Measurements from ENCODE around the gene HMX3. TPM values are rescaled to one million over a fixed set of nuclear protein-coding genes. Genes with fewer than 3 reads are reported as not detected.

The HMX3 gene
- total RNA-seq, 6 experiments from 2014 or later, result not detected

DNA sequence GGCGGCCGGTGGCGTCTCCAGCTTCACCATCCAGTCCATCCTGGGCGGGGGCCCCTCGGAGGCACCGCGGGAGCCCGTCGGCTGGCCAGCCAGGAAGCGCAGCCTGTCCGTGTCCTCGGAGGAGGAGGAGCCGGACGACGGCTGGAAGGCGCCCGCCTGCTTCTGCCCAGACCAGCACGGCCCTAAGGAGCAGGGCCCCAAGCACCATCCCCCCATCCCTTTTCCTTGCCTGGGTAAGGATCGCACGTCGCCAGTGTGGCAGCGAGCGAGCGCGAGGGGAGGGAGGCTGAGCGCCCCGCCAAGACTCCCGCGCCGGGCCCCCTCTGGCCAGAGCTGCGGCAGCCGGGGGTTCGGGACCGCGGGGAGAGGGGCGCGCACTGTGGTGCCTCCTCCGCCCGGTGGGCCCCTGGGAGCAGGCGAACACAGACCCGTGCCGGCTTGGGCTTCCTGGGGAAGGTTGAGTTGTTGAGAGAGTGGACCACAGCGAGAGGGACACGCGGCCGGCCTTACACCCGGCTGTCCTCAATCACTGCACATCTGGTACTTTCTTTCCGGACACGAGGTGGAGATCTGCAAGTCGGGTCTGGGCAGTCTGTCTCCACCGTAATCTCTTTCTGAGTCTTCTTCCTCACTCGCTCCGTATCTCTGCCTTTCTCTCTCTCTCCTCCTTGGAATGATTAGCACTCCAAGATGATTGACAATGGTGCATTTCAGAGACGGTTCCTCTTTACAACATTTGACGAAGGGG is 12.8 kb downstream of the HMX3 start:
- WGBS (ENCODE audit: insufficient coverage, low coverage, low lambda C conversion rate, missing lambda C conversion rate), result 5% methylated on average over 8 of the region's 55 CpGs
- Histone ChIP-seq H3K27ac (no peak overlapping the region), H3K4me1 (peaks cover 0 to 36% (median 4%) of the 10 kb centered on the region in 4 donors), H3K4me3 (no peak overlapping the region), H3K27me3 (peaks cover 41 to 70% of the 10 kb centered on the region in 2 donors), H3K36me3 (no peaks in the 10 kb centered on the region), H3K9me3 (no peaks in the 10 kb centered on the region)
- ATAC-seq (peak in 1 of 4 donors; percentile 15), DNase-seq (no peak)
- TF ChIP-seq POLR2A (IDR thresholded peaks at IDR 0.05) (no peak), CTCF (IDR thresholded peaks at IDR 0.05) (no peak)
- intact Hi-C loops (cut with DNase I), result loop anchor here in 1 of 2 donors (10.0 kb wide), 1 partner anchor 236 kb away; no protein-coding TSS in a partner anchor

DNA sequence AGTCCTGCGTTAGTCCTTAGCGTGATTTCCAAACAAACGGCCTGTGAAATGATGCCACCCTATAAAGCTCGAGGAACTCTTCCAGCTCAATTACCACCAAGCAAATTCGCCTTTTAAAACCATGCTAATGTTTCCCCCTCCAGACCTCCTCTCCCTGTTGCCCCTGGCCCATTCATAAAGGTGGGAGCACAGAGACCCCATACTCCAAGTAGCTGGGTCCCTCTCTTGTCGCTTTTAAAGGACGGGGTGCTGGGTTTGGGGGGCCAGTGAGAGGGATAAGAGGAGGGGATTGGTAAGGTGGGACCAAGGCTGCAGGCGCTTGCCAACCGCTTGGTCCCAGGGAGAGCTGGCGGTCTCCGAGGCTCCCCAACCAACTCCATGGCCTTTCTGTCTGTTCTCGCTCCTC is 13.4 kb downstream of the HMX3 start:
- TF ChIP-seq CTCF (IDR thresholded peaks at IDR 0.05) (no peak), POLR2A (IDR thresholded peaks at IDR 0.05) (no peak)
- peaks cover 39 to 67% of the 10 kb centered on the region in 2 donors for H3K27me3 ChIP-seq
- DNase-seq (no peak), ATAC-seq (no peak)
- H3K36me3 ChIP-seq, result no peaks in the 10 kb centered on the region
- WGBS (ENCODE audit: insufficient coverage, low coverage, low lambda C conversion rate, missing lambda C conversion rate), result 10% methylated on average over 7 of the region's 12 CpGs
- intact Hi-C loops (cut with DNase I), result loop anchor here in 1 of 2 donors (10.0 kb wide), 1 partner anchor 236 kb away; no protein-coding TSS in a partner anchor
- no peak overlapping the region for H3K27ac ChIP-seq
- H3K4me3 ChIP-seq, result peak overlapping the region in 1 of 3 donors; percentile 27
- H3K4me1 ChIP-seq, result peaks cover 0 to 36% (median 4%) of the 10 kb centered on the region in 4 donors
- no peaks in the 10 kb centered on the region for H3K9me3 ChIP-seq

- Histone ChIP-seq H3K9me3 (no peaks in the 10 kb centered on the region), H3K4me1 (peaks cover 0 to 36% (median 4%) of the 10 kb centered on the region in 4 donors), H3K27me3 (peaks cover 39 to 67% of the 10 kb centered on the region in 2 donors), H3K4me3 (peak overlapping the region; percentile 9 to 27 (median 16)), H3K27ac (no peak overlapping the region), H3K36me3 (no peaks in the 10 kb centered on the region)
- DNase-seq (no peak), ATAC-seq (no peak)
- intact Hi-C loops (cut with DNase I), result loop anchor here in 1 of 2 donors (10.0 kb wide), 1 partner anchor 235 kb away; no protein-coding TSS in a partner anchor
- 0% methylated on average over 3 of the region's 76 CpGs for WGBS (ENCODE audit: insufficient coverage, low coverage, low lambda C conversion rate, missing lambda C conversion rate)
- TF ChIP-seq CTCF (IDR thresholded peaks at IDR 0.05) (no peak), POLR2A (IDR thresholded peaks at IDR 0.05) (no peak)
These were observed 13.9 kb downstream of the HMX3 start for GRCh38 chr10:123149568-123150270.

- peaks cover 39 to 62% of the 10 kb centered on the region in 2 donors for H3K27me3 ChIP-seq
- intact Hi-C loops (cut with DNase I), result no loop called here
- H3K9me3 ChIP-seq, result no peaks in the 10 kb centered on the region
- no peaks in the 10 kb centered on the region for H3K36me3 ChIP-seq
- H3K4me3 ChIP-seq, result peak overlapping the region in 1 of 3 donors; percentile 16
- TF ChIP-seq CTCF (IDR thresholded peaks at IDR 0.05) (no peak), POLR2A (IDR thresholded peaks at IDR 0.05) (no peak)
- H3K27ac ChIP-seq, result no peak overlapping the region
- 7% methylated on average over 28 of the region's 34 CpGs for WGBS (ENCODE audit: insufficient coverage, low coverage, low lambda C conversion rate, missing lambda C conversion rate)
- ATAC-seq (no peak), DNase-seq (no peak)
- H3K4me1 ChIP-seq, result peaks cover 0 to 40% (median 8%) of the 10 kb centered on the region in 4 donors
These were observed 14.7 kb downstream of the HMX3 start for GRCh38 chr10:123150271-123150985.
